Trophoblast cell (in vitro differentiated cells and primary cell): ENCODE results near the gene NLRP1.

ENCODE experiments used
- DNase-seq, 2 donors: peaks; one replicate each; pipeline ENCODE4 v3.0.0-alpha.2; 2016
- H2AFZ ChIP-seq: 2 replicates; pipeline ENCODE4 v1.6.1; 2013; ENCODE audit warnings: low read length, moderate library complexity, mild to moderate bottlenecking; ENCODE audit not compliant: insufficient read depth, poor library complexity
- H2AK5ac ChIP-seq: 2 replicates; pipeline ENCODE4 v1.6.1; 2013; ENCODE audit warnings: mild to moderate bottlenecking, low read length
- H2BK120ac ChIP-seq: 2 replicates; pipeline ENCODE4 v1.6.1; 2013; ENCODE audit warnings: low read length, mild to moderate bottlenecking, moderate library complexity; ENCODE audit not compliant: insufficient read depth, poor library complexity
- H2BK12ac ChIP-seq: 2 replicates; pipeline ENCODE4 v1.6.1; 2013; ENCODE audit warnings: mild to moderate bottlenecking, low read length, moderate library complexity
- H2BK5ac ChIP-seq: 2 replicates; pipeline ENCODE4 v1.6.1; 2013; ENCODE audit warnings: low read length, low read depth, moderate library complexity, mild to moderate bottlenecking; ENCODE audit not compliant: poor library complexity
- H3K14ac ChIP-seq: 2 replicates; pipeline ENCODE4 v1.6.1; 2013; ENCODE audit warnings: mild to moderate bottlenecking, low read length
- H3K18ac ChIP-seq: 2 replicates; pipeline ENCODE4 v1.6.1; 2013; ENCODE audit warnings: mild to moderate bottlenecking, low read length
- H3K23ac ChIP-seq: 2 replicates; pipeline ENCODE4 v1.6.1; 2013; ENCODE audit warnings: low read length
- H3K27ac ChIP-seq: 2 replicates; pipeline ENCODE4 v1.5.1; 2013; ENCODE audit warnings: low read depth, mild to moderate bottlenecking, inconsistent platforms, low read length, moderate library complexity
- H3K27me3 ChIP-seq: 2 replicates; pipeline ENCODE4 v1.6.1; 2013; ENCODE audit warnings: inconsistent platforms, mild to moderate bottlenecking, low read length, moderate library complexity; ENCODE audit not compliant: insufficient read depth
- H3K36me3 ChIP-seq, 2 experiments: 1 replicate in 1 of 2; 2 replicates in 1 of 2; pipeline ENCODE4 v1.6.1; 2013; ENCODE audit warnings: low read length in 2 of 2, mild to moderate bottlenecking in 2 of 2, moderate library complexity in 1 of 2; ENCODE audit not compliant: insufficient read depth in 2 of 2, control insufficient read depth in 1 of 2
- H3K4ac ChIP-seq: 2 replicates; pipeline ENCODE4 v1.6.1; 2013; ENCODE audit warnings: low read depth, mild to moderate bottlenecking, low read length, moderate library complexity
- H3K4me1 ChIP-seq, 2 experiments: 1 replicate in 1 of 2; 2 replicates in 1 of 2; pipeline ENCODE4 v1.6.1; 2013; ENCODE audit warnings: low read length in 2 of 2, mild to moderate bottlenecking in 2 of 2, moderate library complexity in 1 of 2; ENCODE audit not compliant: insufficient read depth in 2 of 2, control insufficient read depth in 1 of 2
- H3K4me2 ChIP-seq: 2 replicates; pipeline ENCODE4 v1.6.1; 2013; ENCODE audit warnings: inconsistent platforms, mild to moderate bottlenecking, low read length, moderate library complexity
- H3K4me3 ChIP-seq: 2 replicates; pipeline ENCODE4 v1.5.1; 2013; ENCODE audit warnings: mild to moderate bottlenecking, low read depth, low read length, inconsistent platforms
- H3K79me1 ChIP-seq: one replicate; pipeline ENCODE4 v1.6.1; 2013; ENCODE audit warnings: low read length
- H3K79me2 ChIP-seq: 2 replicates; pipeline ENCODE4 v1.6.1; 2013; ENCODE audit warnings: low read length, mild to moderate bottlenecking; ENCODE audit not compliant: control insufficient read depth, insufficient read depth, poor library complexity
- H3K9ac ChIP-seq: 2 replicates; pipeline ENCODE4 v1.6.1; 2013; ENCODE audit warnings: mild to moderate bottlenecking, low read length
- H3K9me3 ChIP-seq: 2 replicates; pipeline ENCODE4 v1.6.1; 2013; ENCODE audit warnings: low read depth, mild to moderate bottlenecking, control low read depth, inconsistent platforms, low read length; ENCODE audit not compliant: insufficient read depth
- H4K12ac ChIP-seq: 2 replicates; pipeline ENCODE4 v1.6.1; 2013; ENCODE audit warnings: low read depth, mild to moderate bottlenecking, low read length, moderate library complexity
- H4K8ac ChIP-seq: 2 replicates; pipeline ENCODE4 v1.6.1; 2013; ENCODE audit warnings: low read depth, mild to moderate bottlenecking, low read length, moderate library complexity
- H4K91ac ChIP-seq: one replicate; pipeline ENCODE4 v1.6.1; 2013; ENCODE audit warnings: low read depth, mild to moderate bottlenecking, low read length, moderate library complexity
- WGBS: extraction: QIAGEN DNeasy Blood & Tissue Kit; methylation state at CpG from one replicate; pipeline ENCODE4 v1.1.7; 2013; ENCODE audit warnings: missing lambda C conversion rate; ENCODE audit not compliant: insufficient read length, insufficient coverage; ENCODE audit errors: extremely low coverage; 5-methylcytosine and 5-hydroxymethylcytosine counted together

Gene NLRP1

DNA sequence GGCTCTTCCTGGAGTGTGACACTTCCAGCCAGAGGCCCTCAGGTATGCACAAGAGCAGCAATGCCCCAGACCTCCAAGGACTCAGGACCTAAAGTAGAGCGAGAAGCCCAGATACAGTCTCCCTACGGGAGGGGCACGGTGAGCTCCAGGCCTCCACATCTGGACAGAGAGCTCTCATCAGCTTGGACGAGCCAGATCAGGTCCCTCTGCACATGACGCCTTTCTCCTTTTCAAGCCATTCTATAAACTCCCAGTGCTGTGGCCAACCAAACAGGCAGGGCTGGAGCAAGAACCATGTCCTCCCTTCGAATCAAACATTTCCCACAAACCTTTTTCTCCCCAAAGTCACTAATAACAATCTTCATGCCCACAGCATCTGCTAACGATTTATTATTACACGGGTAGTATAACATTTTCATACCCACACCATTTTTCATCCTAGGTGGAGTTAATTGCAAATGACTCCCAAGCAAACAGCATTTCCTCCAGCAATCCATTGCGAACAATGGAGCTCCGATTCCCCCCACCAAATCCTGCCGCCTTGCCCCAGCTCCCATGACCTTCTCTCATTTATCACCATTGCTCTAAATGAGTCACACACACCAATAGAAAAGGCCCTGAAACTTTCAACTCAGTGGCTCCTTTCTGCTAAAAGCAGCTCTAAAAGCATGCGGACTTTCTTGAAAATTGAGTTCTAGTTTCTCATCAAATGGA lies 24.2 kb upstream of the NLRP1 start:
- Histone ChIP-seq H3K9me3 (peaks cover 2% of the 10 kb centered on the region), H3K14ac (no peak overlapping the region), H4K8ac (no peak overlapping the region), H3K4me3 (no peak overlapping the region), H3K79me2 (no peaks in the 10 kb centered on the region), H2BK120ac (no peak overlapping the region), H3K23ac (no peak overlapping the region), H3K27me3 (no peaks in the 10 kb centered on the region), H3K4me1 (no peaks in the 10 kb centered on the region), H2AFZ (no peak overlapping the region), H3K9ac (no peak overlapping the region), H2AK5ac (no peak overlapping the region), H3K79me1 (no peaks in the 10 kb centered on the region), H4K91ac (no peak overlapping the region), H3K27ac (no peak overlapping the region), H2BK12ac (no peak overlapping the region), H3K4me2 (no peak overlapping the region), H3K4ac (no peak overlapping the region), H3K18ac (no peak overlapping the region), H4K12ac (no peak overlapping the region), H2BK5ac (no peak overlapping the region), H3K36me3 (no peaks in the 10 kb centered on the region)
- no CpG with 5 or more reads among the region's 12 CpGs for WGBS
- no peak for DNase-seq

DNA sequence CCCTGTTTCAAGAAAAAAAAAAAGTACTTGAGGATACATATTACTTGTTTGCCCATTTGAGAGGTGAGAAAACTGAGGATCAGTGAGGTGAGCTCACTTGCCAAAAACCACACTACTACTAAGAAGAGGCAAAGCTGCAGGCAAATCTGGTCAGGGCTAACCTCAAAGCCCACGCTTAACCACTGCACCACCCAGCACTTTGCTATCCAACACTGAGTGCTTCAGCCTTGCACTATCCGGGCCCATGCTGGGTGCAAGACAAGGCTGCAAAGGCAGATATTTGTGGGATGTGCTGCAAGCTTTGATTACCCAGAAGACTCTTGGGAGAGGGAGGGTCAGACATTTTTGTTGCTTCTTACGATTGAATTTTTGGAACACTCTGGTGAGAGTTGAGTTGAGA lies 23.6 kb upstream of the NLRP1 start:
- H3K14ac ChIP-seq, result no peak overlapping the region
- no peaks in the 10 kb centered on the region for H3K4me1 ChIP-seq
- H2AFZ ChIP-seq, result no peak overlapping the region
- no peak overlapping the region for H2BK120ac ChIP-seq
- no peak overlapping the region for H4K8ac ChIP-seq
- no peak for DNase-seq
- H4K12ac ChIP-seq, result no peak overlapping the region
- no peaks in the 10 kb centered on the region for H3K36me3 ChIP-seq
- H2AK5ac ChIP-seq, result no peak overlapping the region
- H4K91ac ChIP-seq, result no peak overlapping the region
- WGBS, result no CpG with 5 or more reads among the region's 3 CpGs
- peaks cover 2% of the 10 kb centered on the region for H3K9me3 ChIP-seq
- no peaks in the 10 kb centered on the region for H3K79me2 ChIP-seq
- H3K27me3 ChIP-seq, result no peaks in the 10 kb centered on the region
- H2BK5ac ChIP-seq, result no peak overlapping the region
- no peaks in the 10 kb centered on the region for H3K79me1 ChIP-seq
- H3K4me2 ChIP-seq, result no peak overlapping the region
- no peak overlapping the region for H3K18ac ChIP-seq
- no peak overlapping the region for H2BK12ac ChIP-seq
- H3K27ac ChIP-seq, result no peak overlapping the region
- H3K4ac ChIP-seq, result no peak overlapping the region
- H3K9ac ChIP-seq, result no peak overlapping the region
- H3K23ac ChIP-seq, result no peak overlapping the region
- no peak overlapping the region for H3K4me3 ChIP-seq

DNA sequence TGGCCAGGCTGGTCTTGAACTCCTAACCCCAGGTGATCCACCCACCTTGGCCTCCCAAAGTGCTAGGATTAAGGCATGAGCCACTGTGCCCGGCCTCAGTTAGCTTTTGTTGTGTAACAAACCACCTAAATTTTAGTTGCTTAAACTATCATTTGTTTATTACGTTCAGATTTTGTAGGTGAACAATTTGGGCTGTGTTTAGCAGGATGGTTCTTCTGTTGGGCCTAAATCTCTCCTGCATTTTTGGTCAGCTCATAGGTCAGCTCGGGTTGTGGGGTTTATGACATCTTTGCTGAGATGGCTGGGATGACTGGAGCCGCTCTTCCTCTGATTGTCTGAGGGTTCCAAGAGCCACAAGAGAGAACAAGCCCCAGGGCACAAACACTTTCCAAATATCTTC lies 21.1 kb upstream of the NLRP1 start:
- Histone ChIP-seq H2BK5ac (no peak overlapping the region), H2BK12ac (no peak overlapping the region), H4K12ac (no peak overlapping the region), H4K91ac (no peak overlapping the region), H2AFZ (no peak overlapping the region), H3K79me1 (no peaks in the 10 kb centered on the region), H3K4me2 (no peak overlapping the region), H3K27ac (no peak overlapping the region), H3K4me3 (no peak overlapping the region), H3K36me3 (no peaks in the 10 kb centered on the region), H3K4ac (no peak overlapping the region), H2BK120ac (no peak overlapping the region), H3K79me2 (no peaks in the 10 kb centered on the region), H3K18ac (no peak overlapping the region), H4K8ac (no peak overlapping the region), H3K23ac (no peak overlapping the region), H3K9ac (no peak overlapping the region), H3K27me3 (no peaks in the 10 kb centered on the region), H3K14ac (no peak overlapping the region), H3K9me3 (peaks cover 2% of the 10 kb centered on the region), H2AK5ac (no peak overlapping the region), H3K4me1 (no peaks in the 10 kb centered on the region)
- DNase-seq, result no peak
- WGBS, result no CpG with 5 or more reads among the region's 4 CpGs

DNA sequence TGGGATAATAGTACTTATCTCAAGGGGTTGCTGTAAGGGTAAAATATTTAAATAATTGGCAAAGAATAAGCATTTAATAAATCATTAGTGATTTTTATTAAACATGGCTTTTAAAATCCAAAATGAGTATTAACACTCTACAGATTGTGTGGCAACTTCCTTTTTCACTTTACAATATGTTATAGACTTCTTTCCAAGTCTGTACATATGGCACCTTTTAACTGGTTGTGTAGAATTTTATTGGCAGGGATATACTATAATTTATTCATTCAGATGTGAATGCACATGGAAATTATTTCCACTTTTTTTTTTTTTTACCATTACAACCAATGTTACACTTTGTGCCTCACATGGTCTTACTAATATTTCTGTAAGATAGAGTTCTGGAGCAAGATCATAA lies 15.7 kb upstream of the NLRP1 start:
- Histone ChIP-seq H3K23ac (no peak overlapping the region), H3K4ac (no peak overlapping the region), H3K4me1 (no peaks in the 10 kb centered on the region), H3K79me2 (no peaks in the 10 kb centered on the region), H3K4me3 (no peak overlapping the region), H2AFZ (no peak overlapping the region), H4K91ac (no peak overlapping the region), H2AK5ac (no peak overlapping the region), H3K4me2 (no peak overlapping the region), H3K79me1 (no peaks in the 10 kb centered on the region), H3K18ac (no peak overlapping the region), H2BK12ac (no peak overlapping the region), H3K36me3 (no peaks in the 10 kb centered on the region), H4K8ac (no peak overlapping the region), H3K14ac (no peak overlapping the region), H4K12ac (no peak overlapping the region), H3K9me3 (peaks cover 2% of the 10 kb centered on the region), H2BK5ac (no peak overlapping the region), H3K27me3 (no peaks in the 10 kb centered on the region), H2BK120ac (no peak overlapping the region), H3K27ac (no peak overlapping the region), H3K9ac (no peak overlapping the region)
- no peak for DNase-seq
